ENCODE measurements around the gene LPGAT1.

The LPGAT1 gene

GRCh38 chr1:211752317-211752716 lies 78.2 kb downstream of the LPGAT1 start:
- no peak overlapping the region for H3K4me3 ChIP-seq (ENCODE audit: low read depth, low read length)
- TF ChIP-seq, protein P1, sequence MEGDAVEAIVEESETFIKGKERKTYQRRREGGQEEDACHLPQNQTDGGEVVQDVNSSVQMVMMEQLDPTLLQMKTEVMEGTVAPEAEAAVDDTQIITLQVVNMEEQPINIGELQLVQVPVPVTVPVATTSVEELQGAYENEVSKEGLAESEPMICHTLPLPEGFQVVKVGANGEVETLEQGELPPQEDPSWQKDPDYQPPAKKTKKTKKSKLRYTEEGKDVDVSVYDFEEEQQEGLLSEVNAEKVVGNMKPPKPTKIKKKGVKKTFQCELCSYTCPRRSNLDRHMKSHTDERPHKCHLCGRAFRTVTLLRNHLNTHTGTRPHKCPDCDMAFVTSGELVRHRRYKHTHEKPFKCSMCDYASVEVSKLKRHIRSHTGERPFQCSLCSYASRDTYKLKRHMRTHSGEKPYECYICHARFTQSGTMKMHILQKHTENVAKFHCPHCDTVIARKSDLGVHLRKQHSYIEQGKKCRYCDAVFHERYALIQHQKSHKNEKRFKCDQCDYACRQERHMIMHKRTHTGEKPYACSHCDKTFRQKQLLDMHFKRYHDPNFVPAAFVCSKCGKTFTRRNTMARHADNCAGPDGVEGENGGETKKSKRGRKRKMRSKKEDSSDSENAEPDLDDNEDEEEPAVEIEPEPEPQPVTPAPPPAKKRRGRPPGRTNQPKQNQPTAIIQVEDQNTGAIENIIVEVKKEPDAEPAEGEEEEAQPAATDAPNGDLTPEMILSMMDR (IDR thresholded peaks at IDR 0.05; ENCODE audit: insufficient read depth, low read depth, low read length, missing control alignments), result no peak
- DNase-seq (ENCODE audit: low read depth), result no peak

- TF ChIP-seq, protein P1 (IDR thresholded peaks at IDR 0.05; ENCODE audit: insufficient read depth, low read depth, low read length, missing control alignments), result no peak
- no peak overlapping the region for H3K4me3 ChIP-seq (ENCODE audit: low read depth, low read length)
- DNase-seq (ENCODE audit: low read depth), result peak; percentile 29
These were observed 79.1 kb downstream of the LPGAT1 start for GRCh38 chr1:211751438-211751837.

GRCh38 chr1:211750599-211750998 lies 80.0 kb downstream of the LPGAT1 start:
- TF ChIP-seq, protein P1 (IDR thresholded peaks at IDR 0.05; ENCODE audit: insufficient read depth, low read depth, low read length, missing control alignments), result no peak
- no peak for DNase-seq (ENCODE audit: low read depth)
- H3K4me3 ChIP-seq (ENCODE audit: low read depth, low read length), result no peak overlapping the region

DNA sequence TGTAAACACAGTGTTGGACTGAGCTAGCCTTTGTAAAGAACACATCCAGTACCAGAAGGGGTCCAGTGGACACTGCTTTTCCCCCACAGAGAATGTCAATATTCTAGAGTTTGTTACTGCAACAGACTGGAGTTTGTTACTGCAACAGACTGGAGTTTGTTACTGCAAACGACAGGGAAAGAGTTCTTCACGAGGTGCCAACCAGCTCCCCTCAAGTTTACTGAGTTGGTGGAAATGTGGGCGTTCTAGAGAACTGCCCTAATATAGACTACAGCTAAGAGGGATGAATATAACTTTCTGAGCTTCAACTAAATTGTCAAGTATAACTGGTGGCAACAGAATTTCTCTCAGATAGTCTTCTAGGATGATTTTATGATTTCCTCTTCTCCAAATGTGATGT lies 81.3 kb downstream of the LPGAT1 start:
- TF ChIP-seq, protein P1 (IDR thresholded peaks at IDR 0.05; ENCODE audit: insufficient read depth, low read depth, low read length, missing control alignments), result no peak
- H3K4me3 ChIP-seq (ENCODE audit: low read depth, low read length), result no peak overlapping the region
- no peak for DNase-seq (ENCODE audit: low read depth)

- TF ChIP-seq, protein P1 (IDR thresholded peaks at IDR 0.05; ENCODE audit: insufficient read depth, low read depth, low read length, missing control alignments), result no peak
- no peak overlapping the region for H3K4me3 ChIP-seq (ENCODE audit: low read depth, low read length)
- DNase-seq (ENCODE audit: low read depth), result no peak
These were observed 81.8 kb downstream of the LPGAT1 start for GRCh38 chr1:211748810-211749209.

- TF ChIP-seq, protein P1 (IDR thresholded peaks at IDR 0.05; ENCODE audit: insufficient read depth, low read depth, low read length, missing control alignments), result no peak
These were observed 87.6 kb downstream of the LPGAT1 start for GRCh38 chr1:211742889-211743529.

DNA sequence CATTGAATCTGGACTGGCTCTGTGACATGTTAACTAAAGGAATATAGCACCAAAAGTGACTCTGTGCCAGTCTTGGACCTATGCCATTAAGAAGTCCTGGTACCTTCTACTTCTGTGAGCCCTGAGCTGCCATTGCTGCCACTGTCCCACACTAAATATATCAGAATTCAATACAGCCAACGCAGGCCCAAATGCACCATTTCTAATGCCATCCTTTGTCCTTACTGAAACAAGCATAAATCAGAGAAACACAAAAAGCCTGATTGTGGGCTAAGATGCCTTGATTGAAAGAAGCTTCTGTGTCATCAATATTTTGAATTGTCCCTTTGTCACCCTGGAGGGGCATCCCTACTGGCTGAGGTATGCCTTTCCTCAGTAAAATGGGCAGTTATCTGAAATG lies 88.3 kb downstream of the LPGAT1 start:
- DNase-seq (ENCODE audit: low read depth), result no peak
- TF ChIP-seq, protein P1 (IDR thresholded peaks at IDR 0.05; ENCODE audit: insufficient read depth, low read depth, low read length, missing control alignments), result no peak
- H3K4me3 ChIP-seq (ENCODE audit: low read depth, low read length), result no peak overlapping the region

More at GRCh38 chr1:211742889-211743529, 87.6 kb downstream of the LPGAT1 start:
- no peak overlapping the region for H3K4me3 ChIP-seq (ENCODE audit: low read depth, low read length)
- DNase-seq (ENCODE audit: low read depth), result no peak
